ENCODE data around the gene LNPEP. TPM values are rescaled to one million over a fixed set of nuclear protein-coding genes. Genes with fewer than 3 reads are reported as not detected.

Gene LNPEP
- total and polyA plus RNA-seq, 2 of the 4 experiments (the other 2 are of a cell fraction), result 3.6 to 27.4 TPM

- H3K79me1 ChIP-seq (ENCODE audit: low read depth in 1 of 2, low read length in 2 of 2), result no peaks in the 10 kb centered on the region
- H3K56ac ChIP-seq (ENCODE audit: extremely low read depth, insufficient read depth, low read length), result no peak overlapping the region
- dilution Hi-C loops (cut with HindIII; ENCODE audit: low sequenced_read_pairs, unreplicated experiment) (no loop called here), in situ Hi-C loops (cut with MboI; ENCODE audit: low sequenced_read_pairs) (no loop called here), intact Hi-C loops (cut with micrococcal nuclease) (no loop called here)
- no peaks in the 10 kb centered on the region for H3K4me1 ChIP-seq (ENCODE audit: control insufficient read depth, insufficient read depth, low read length)
- no peak overlapping the region for H4K5ac ChIP-seq (ENCODE audit: low read depth, low read length)
- no peak for ATAC-seq (ENCODE audit: low read depth)
- H3K9me3 ChIP-seq (ENCODE audit: control insufficient read depth, insufficient read depth, low read length), result no peaks in the 10 kb centered on the region
- no peak overlapping the region for H3K23ac ChIP-seq (ENCODE audit: low read depth, low read length)
- no peaks in the 10 kb centered on the region for H3K36me3 ChIP-seq (ENCODE audit: control insufficient read depth, insufficient read depth, low read length)
- H3K4me2 ChIP-seq (ENCODE audit: low read depth, low read length), result no peak overlapping the region
- no peak overlapping the region for H3K18ac ChIP-seq (ENCODE audit: low read depth, low read length)
- TF ChIP-seq RFX5 (IDR thresholded peaks at IDR 0.05; ENCODE audit: low read depth, low read length) (no peak), ELK1 (IDR thresholded peaks at IDR 0.05; ENCODE audit: borderline replicate concordance, low read depth, low read length) (no peak)
- H4K91ac ChIP-seq (ENCODE audit: insufficient read depth, low read depth, low read length), result no peak overlapping the region
- H2BK120ac ChIP-seq (ENCODE audit: low read depth, low read length), result no peak overlapping the region
- H2AK9ac ChIP-seq (replicated peaks; ENCODE audit: low read depth, low read length, poor library complexity), result no peak overlapping the region
- no peak overlapping the region for H2BK20ac ChIP-seq (ENCODE audit: low read depth, low read length)
- no peak overlapping the region for H3K9ac ChIP-seq (ENCODE audit: low read depth, low read length)
- H3K27ac ChIP-seq (ENCODE audit: insufficient read depth, low read length), result no peak overlapping the region
- H2AFZ ChIP-seq (replicated peaks; ENCODE audit: low read length, poor library complexity), result no peak overlapping the region
- H3K14ac ChIP-seq (replicated peaks; ENCODE audit: low read depth, low read length), result no peak overlapping the region
- ChIA-PET POLR2A (ENCODE audit: unreplicated experiment) (no interaction called here), CTCF (interaction anchor here (0.6 kb wide), 1 partner anchor 79 kb away, joined by 3 read pairs; no protein-coding TSS in a partner anchor)
- H4K8ac ChIP-seq (ENCODE audit: low read depth in 2 of 2, low read length in 2 of 2), result no peak overlapping the region
- no peak for DNase-seq
- H3K4me3 ChIP-seq (ENCODE audit: insufficient read depth, low read depth, low read length), result no peak overlapping the region
- H2BK5ac ChIP-seq (ENCODE audit: low read depth, low read length, poor library complexity, severe bottlenecking), result no peak overlapping the region
- H4K20me1 ChIP-seq (ENCODE audit: insufficient read depth, low read length), result no peaks in the 10 kb centered on the region
- no peaks in the 10 kb centered on the region for H3K9me1 ChIP-seq (ENCODE audit: insufficient read depth, low read length)
- H2AK5ac ChIP-seq (ENCODE audit: low read depth, low read length), result no peak overlapping the region
- no peaks in the 10 kb centered on the region for H3K27me3 ChIP-seq (ENCODE audit: control insufficient read depth, insufficient read depth, low read length)
- no TSS peak for BruUV-seq (replicated peaks)
- no peak overlapping the region for H3K4ac ChIP-seq (ENCODE audit: low read depth, low read length)
- H2BK15ac ChIP-seq (ENCODE audit: low read depth, low read length), result no peak overlapping the region
Measured at GRCh38 chr5:97076098-97076497, 140.2 kb downstream of the LNPEP start.
